GM18907 (cell line): ENCODE data around the gene TRIM25.
A peak's percentile ranks its signal among the peaks of the same experiment; 100 is the strongest.

Experiments used
- ATAC-seq: cut with Tn5 transposase; IDR thresholded peaks from one replicate; pipeline ENCODE4 v1.9.1; 2021; ENCODE audit warnings: mild to moderate bottlenecking, moderate library complexity; ENCODE audit not compliant: unreplicated experiment

Gene TRIM25

DNA sequence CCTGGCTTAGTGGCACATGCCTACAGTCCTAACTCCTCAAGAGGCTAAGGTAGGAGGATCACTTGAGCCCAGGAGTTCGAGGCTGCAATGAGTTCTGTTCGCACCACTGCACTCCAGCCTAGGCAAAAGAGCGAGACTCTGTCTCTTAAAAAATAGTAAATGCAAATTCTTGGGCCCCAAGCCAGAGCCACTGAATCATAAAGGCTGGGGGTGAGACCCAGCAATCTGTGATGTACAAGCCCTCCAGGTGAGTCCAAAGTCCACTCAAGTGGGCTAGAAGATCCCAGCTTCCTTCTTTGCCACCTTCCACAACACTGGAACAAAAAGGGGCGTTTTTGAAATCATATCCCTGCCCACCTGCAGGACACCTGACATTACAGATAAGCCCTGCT is 16.9 kb downstream of the TRIM25 start:
- ATAC-seq = no peak

DNA sequence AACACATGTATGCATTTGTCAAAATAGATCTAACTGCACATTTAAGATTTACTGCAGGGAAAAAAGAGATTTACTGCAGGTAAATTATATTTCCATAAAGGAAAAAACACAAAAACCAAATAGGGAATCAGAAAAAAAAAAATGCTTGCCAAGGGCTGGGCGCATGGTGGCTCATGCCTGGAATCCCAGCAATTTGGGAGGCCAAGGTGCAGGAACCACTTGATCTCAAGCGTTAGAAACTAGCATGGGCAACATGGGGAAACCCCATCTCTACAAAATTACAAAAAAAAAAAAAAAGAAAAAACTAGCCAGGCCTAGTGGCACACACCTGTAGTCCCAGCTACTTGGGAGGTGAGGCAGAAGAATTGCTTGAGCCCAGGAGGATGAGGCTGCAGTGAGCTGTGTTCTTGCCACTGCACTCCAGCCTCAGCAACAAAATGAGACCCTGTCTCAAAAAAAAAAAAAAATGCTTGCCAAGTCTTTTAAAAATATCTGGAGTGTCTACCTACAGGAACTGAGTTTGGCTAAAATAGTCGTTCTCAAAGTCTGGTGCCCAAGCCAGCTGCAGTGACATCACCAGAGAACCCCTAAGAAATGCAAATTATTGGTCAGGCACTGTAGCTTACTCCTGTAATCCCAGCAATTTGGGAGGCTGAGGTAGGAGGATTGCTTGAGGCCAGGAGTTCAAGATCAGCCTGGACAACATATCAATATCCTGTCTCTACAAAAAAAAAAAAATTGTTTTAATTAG is 17.5 kb downstream of the TRIM25 start:
- ATAC-seq = no peak

DNA sequence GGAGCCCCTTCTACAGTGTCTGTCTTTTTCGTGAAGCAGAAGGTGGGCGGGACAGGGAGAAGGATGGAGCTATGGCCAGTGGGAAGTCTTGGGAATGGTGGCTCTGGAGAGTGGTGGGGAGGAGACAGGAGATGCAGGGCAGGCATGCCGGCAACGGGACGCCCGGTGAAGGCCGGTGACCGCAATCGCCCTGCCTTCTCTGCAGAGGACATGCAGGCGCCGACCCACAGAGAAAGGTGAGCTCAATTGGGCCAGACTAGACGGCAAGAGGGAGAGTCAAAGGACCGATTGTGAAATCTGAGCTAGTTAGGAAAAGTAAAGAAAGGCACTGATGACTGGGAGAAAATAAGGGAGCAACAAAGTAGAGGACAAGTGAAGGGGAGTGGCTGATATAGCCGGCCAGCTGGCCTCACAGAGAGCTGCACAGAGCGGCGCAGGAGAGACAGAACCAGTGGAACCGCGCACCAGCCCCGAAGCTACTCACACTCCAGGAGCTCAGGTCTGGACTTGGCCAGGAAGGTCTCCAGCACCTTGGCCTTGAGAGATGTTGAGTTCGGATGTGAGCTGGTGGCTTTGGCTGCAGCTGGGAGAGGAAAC is 18.9 kb downstream of the TRIM25 start:
- no peak for ATAC-seq

DNA sequence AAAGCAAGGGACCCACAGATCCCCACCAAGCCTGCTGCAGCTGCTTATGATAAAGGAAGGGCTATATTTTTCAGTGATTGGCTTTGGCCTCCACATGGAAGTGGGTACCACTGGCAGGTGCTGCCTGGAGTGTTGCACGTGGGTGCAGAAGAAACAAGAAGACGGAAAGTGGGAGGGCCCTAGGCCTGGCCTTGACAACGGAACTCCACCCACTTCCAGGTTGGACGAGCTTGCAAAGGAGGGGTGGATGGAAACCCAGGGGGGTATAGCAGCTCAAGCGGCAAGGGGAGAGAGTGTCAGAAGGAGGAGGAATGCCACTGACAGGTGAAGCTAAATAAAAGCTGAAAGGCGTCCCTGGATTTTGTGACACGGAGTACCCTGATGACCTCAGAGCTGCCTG is 20.3 kb downstream of the TRIM25 start:
- no peak for ATAC-seq

DNA sequence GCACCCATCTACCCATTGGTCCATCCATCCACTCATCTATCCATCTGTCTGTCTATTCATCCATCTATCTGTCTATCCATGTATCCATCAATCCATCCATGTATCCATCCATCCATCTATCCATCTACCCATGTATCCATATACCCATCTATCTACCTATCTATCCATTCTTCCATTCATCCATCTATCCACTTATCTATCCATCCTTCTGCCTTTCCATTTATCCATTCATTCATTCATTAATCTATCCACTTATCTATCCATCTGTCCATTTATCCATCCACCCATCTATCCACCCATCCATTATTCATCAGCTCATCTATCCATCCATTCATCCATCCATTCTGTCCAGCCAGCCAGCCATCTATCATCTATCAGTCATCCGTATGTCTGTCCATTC is 21.5 kb downstream of the TRIM25 start:
- no peak for ATAC-seq

DNA sequence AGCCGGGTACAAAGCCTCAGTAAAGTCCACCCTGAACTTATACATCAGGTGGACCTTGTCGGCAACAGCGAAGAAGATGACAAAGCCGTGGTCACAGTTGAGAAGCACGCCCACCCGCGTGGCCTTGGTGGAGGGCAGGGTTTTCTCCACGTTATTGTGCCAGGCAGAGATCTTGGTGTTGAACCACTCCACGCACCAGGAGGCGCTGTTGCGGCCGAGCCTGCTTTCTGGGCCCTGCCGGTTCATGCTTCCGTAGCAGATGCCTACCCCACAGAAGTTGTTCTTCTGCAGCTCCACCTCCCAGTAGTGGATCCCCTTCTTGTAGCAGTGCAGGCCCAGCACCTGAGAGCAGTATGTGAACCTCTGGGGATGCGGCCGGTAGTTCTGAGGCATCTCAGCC is 22.1 kb downstream of the TRIM25 start:
- no peak for ATAC-seq

DNA sequence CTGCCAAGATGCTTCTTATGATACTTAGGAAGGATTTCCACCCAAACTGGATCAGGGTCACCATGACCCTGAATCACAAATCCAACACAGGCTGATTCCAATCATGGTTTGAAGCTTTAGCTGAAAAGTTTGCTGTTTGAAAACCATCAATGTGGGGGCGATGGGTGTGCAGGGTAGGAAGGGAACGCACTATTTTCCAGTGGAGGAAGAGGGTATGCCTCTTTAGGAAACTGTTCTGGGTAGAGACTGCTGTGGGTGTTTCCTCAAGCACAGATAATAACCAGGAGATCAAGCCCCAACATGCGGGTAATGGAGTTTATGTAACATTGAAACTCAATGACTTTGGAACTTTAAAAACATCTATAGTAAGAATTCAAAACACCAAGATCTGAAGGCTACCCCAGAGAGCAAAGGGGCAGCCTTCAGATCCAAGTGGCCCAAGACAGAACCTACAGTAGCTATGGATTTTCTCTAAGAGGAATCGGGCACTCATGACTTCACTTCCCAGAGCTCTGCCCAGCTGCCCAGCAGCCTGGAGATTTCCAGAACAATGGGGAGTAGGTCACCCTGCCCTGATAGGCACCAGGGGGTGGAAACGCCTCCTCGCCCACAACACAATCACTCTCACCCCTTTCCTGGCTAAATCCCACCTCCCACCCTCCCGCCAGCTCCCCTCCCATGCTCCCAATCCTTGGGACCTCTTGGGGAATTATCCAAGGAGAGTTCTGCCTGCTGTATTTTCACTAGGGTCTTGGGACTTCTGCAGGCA is 22.8 kb downstream of the TRIM25 start:
- no peak for ATAC-seq

DNA sequence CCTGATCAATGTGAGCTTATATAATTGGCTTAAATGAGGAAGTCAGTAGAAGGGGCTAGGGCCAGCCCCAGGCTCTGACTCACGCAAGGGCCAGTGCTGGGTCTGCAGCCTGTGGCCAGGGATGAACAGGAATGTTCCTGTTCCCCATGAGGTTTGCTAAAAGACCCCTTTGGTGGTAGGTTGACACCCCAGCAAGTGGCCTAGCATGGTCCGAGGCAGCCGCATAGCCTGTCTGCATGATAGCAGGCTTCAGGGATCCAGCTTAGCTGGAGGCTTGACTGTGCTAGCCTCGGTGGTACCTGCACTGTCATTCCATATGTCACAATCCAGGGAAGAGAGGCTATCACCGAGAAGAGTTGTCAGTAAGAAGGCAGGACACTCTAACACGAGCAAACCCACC is 23.5 kb downstream of the TRIM25 start:
- ATAC-seq = no peak

DNA sequence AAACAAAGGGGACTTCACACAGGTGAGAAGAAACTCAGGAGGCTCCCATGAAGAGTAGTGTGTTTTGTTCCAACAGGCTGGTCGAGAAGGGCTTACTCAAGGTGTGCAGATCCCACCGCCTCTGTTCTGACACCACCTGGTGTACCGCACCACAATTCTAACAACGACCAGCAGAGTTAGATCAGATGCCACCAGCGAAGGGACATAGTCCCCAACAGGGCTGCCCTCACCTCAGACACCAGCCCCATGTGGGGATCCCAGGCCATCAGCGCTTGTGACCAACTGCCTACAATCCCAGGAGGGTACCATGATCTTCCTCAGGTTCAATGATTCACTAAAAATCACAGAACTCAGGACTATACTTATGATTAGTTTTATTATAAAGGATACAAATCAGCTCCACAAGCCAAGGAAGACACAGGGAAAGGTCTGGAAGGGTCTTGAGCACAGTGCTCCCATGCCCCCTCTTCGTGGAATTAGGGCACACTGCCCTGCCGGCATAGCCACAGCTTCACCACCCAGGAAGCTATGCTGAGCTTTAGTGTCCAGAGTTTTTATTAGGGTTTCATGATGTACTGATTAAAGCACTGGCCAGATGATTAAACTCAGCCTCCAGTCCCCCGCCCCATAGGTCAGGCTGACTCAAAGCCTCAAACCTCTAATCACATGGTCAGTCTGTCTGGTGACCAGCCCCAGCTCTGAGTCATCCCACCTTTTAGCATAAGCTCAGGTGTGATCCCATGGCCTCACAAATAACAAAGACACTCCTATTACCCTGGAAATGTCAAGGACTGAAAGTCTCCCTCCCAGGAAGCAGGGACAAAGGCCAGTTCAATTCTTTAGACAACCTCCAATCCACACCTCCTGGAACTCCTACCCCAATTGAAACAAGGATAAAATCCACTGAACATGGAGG is 26.0 kb downstream of the TRIM25 start:
- ATAC-seq = no peak

DNA sequence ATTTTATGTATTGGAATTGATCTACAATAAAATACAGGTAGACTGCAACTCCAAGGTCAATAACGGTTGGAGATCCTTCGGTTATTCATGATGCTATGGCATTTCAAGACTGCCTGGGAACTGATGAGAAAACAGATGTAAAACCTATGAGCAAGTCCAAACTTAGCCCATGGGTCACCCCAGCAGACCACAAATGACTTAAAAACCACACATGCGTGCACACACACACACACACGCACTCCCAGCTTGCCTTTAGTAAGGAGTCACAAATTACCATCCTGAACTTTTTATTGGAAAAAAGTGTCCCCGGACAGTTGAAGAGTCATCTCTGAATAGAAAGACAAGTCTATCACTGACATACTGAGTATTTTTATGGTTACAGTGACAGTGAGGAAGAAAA is 26.7 kb downstream of the TRIM25 start:
- no peak for ATAC-seq

DNA sequence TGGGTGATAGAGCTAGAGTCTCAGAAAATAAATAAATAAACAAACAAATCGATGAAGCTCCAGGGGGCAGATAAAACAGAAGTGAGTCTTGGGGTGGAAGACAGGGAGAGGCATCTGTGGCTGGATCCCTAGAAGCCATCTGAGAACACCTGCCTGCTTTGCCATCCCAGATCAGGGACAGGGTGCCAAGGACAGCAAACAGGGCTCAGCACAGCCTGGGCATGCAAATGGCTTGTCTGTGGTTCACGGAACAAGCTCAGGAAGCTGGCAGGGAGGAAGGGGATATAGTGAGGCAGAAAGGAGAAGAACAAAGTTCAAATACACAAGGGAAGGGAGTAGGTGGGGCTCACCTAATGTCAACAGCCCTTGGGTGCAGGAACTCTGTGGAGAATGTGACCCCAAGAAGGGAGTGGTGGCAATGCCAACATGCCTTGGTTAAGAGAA is 27.5 kb downstream of the TRIM25 start:
- ATAC-seq = no peak

DNA sequence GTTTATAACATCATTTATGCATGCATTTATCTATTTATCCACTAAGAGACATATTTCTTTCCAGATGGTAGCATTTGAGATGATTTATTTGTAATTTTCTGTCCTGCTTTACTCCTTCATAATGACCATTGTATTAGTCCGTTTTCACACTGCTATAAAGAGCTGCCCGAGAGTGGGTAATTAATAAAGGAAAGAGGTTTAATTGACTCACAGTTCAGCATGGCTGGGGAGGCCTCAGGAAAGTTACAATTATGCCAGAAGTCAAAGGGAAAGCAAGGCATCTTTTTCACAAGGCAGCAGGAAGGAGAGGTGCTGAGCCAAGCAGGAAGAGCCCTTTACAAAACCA is 28.6 kb downstream of the TRIM25 start:
- no peak for ATAC-seq

DNA sequence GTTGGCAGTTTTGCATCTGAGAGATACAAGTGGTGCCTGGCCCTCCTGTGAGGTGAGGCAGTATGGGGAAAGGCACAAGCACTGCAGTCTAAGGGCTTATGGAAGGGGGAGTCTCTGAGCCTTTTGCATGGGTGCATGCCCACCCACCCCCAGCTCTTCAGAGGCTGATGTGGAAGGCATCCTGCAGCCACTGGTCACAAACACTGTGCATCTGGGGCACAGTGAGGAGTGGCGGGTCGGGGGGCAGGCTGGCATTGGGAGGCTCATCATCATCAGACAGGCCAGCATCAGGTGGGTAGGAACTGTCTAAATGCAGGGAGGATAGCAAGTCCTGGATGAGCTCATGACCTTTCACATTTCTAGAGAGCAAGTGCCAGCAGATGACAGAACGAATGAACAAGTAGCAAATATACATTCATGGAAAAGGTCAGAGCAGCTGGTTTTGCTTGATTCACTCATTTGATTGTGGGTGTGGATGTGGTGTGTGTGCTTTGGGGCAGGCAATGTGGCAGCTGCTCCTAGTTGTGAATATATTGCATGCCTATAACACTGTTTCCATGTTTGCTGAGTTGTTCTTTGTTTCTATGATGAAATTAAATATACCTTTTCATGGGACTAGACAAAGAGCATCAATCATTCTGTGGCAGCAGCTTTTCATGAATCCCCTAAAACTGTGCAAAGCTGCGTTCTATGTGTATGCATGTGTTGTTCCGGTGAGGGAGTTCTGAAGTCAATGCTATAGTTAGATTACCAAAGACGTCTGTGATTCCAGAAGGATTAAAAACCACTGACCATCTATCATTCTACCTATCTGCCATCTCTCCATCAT is 29.2 kb downstream of the TRIM25 start:
- no peak for ATAC-seq

DNA sequence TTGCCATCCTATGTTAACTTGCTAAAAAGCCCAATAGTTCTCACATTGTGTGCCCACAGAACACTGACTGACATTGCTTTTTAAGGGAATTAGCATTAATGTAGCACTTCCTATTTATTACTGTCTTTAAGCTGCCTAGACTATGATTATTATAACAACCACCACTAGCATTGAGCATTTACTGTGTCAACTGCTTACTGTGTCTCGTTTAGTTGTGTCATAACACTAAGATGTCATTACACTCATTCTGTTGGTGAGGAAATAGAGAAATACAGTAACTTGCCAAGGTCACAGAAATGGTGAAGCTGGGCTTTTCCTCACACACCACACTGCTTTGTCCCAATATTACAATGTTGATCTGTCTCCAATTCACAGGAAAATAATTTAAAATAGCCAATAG is 30.2 kb downstream of the TRIM25 start:
- no peak for ATAC-seq

DNA sequence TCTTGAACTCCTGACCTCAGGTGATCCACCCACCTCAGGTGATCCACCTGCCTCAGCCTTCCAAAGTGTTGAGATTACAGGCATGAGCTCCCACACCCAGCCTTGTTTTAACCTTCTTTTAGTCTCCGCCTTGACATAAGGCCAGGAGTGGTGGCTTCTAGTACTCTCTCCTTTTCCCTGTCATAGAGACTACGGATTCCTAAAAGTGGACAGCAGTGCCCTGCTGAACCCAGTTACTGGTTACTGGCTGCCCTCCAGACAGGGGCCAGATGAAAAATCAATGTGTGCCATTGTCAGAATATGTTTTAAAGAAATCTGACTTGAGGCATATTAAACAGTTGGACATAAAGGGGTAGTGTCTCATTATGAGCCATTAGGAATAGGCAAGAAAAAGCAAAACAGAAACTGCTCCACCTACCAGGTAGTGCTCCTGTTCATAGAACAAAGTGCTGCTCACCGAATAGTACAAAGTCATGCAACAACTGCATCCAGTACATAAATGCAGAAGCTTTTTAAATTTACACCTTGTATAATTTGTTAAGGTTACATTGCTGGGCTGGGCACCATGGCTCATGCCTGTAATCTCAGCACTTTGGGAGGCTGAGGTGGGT is 32.1 kb downstream of the TRIM25 start:
- no peak for ATAC-seq

DNA sequence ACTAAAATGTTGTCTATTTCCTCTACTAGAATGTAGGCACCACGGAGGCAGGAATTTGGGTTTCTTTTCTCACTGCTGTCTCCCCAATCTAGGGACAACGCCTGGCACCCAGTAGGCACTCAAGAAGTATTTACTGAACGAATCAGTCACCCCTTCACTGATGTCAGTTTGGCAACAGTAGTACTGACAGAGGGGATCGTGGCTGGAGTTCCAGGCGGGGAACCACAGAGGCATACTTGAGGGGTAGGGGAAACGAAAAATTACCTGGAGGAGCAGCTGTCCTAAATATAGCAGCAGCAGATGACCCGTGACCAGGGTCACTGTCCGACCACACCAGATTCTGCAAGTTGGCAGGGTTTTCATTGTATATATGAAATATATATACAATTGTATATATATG is 33.3 kb downstream of the TRIM25 start:
- ATAC-seq = no peak

DNA sequence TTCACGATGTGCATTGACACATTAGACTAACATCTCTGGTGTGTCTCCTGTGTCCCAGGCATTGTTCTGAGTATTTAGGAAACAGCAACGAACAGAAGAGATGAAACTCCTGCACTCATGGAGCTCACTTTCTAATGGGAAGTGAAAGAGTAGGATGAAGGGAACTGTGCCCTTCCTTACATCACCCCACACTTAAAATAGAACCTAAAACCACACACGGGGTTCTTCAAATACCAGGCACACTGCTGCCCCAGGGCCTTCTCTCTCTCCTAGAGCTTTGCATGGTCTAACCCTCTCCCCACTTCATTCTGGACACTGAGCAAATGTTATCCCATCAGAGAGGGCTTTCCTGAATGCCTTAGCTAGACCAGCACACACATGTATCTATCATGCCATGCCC is 33.7 kb downstream of the TRIM25 start:
- ATAC-seq = no peak

DNA sequence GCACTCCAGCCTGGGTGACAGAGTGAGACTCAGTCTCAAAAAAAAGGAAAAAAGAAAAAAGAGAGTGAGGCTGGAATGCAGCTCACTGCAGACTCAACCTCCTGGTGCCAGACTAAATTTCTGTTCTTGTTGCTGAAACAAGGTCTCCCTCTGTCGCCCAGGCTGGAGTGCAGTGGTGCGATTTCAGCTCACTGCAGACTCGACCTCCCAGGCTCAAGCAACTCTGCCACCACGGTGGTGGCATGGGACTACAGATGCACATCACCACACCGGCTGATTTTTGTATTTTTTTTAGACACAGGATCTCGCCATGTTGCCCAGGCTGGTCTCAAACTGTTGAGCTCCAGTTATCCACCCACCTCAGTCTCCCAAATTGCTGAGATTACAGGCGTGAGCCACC is 34.6 kb downstream of the TRIM25 start:
- no peak for ATAC-seq

DNA sequence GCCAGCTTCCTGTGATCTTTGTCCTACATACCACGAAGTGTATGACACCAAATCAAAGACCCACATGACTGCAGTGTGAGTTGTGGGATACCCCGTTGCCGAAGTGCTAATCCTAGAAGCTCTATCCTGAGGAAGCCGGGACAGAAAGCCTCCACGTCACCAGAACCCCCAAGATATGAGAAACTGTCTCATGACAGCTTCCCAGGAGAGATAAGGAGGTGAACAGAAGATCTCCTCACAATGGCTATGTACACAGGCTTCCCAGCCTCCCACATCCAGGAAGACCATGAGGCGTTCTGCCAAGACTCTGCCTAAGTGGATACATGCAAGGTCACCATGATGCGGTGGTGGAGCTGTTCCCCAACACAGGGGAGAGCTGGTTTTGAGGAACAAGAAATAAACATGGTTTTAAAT is 37.1 kb downstream of the TRIM25 start:
- ATAC-seq = no peak

DNA sequence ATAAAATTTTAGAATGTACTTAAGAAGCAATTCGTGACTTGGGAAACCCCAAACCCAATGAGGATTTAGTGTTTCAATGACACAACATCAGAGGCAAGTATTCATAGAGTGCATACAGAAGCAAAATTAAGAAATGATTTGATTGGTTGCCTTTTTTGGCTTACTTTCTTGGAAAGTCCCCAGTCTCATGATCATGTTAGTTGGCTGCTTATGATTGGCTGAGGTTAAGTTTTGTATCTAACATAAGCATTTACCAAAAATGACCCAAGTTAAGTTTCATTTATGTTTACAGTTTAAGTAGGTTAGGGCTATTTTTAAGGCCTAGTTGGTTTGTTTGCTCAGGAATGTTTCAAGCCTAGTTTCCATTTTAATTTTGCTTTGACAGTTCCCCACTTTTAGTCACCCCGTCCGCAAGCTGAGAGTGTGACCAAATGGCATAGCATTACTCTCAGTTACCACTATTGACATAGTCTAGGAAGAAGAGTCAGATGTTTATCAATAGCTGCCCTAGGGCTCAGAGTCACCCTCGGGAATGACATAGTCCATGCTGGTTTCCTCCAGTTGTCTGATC is 43.7 kb downstream of the TRIM25 start:
- peak; percentile 50 for ATAC-seq
